PC-3 (cell line): Measurements from ENCODE around the gene HNRNPLL.

Source experiments
- EZH2 ChIP-seq: fragments of 300-600 bp; sonication (generic); IDR thresholded peaks from one replicate; pipeline ENCODE4 v1.6.1; 2017; ENCODE audit warnings: antibody characterized with exemption, mild to moderate bottlenecking, low read length; ENCODE audit not compliant: unreplicated experiment
- TF ChIP-seq, protein P1 (sequence below): fragments of 300-600 bp; sonication (generic); conservative IDR thresholded peaks from 2 replicates; pipeline ENCODE4 v1.5.1; 2017; ENCODE audit warnings: antibody characterized with exemption, low read depth, mild to moderate bottlenecking, low read length

- no peak for TF ChIP-seq EZH2
- TF ChIP-seq, protein P1, sequence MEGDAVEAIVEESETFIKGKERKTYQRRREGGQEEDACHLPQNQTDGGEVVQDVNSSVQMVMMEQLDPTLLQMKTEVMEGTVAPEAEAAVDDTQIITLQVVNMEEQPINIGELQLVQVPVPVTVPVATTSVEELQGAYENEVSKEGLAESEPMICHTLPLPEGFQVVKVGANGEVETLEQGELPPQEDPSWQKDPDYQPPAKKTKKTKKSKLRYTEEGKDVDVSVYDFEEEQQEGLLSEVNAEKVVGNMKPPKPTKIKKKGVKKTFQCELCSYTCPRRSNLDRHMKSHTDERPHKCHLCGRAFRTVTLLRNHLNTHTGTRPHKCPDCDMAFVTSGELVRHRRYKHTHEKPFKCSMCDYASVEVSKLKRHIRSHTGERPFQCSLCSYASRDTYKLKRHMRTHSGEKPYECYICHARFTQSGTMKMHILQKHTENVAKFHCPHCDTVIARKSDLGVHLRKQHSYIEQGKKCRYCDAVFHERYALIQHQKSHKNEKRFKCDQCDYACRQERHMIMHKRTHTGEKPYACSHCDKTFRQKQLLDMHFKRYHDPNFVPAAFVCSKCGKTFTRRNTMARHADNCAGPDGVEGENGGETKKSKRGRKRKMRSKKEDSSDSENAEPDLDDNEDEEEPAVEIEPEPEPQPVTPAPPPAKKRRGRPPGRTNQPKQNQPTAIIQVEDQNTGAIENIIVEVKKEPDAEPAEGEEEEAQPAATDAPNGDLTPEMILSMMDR = no peak
Measured at GRCh38 chr2:38598991-38599295, 3.8 kb downstream of the HNRNPLL start.
